GM21529 (cell line): ENCODE measurements around the gene NOP16.
A peak's percentile ranks its signal among the peaks of the same experiment; 100 is the strongest.

Experiments
- ATAC-seq: cut with Tn5 transposase; IDR thresholded peaks from one replicate; pipeline ENCODE4 v1.9.1; 2021; ENCODE audit not compliant: unreplicated experiment

NOP16 gene, protein sequence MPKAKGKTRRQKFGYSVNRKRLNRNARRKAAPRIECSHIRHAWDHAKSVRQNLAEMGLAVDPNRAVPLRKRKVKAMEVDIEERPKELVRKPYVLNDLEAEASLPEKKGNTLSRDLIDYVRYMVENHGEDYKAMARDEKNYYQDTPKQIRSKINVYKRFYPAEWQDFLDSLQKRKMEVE

GRCh38 chr5:176388444-176389134, at the start of gene NOP16, which contains the start of gene HIGD2A:
TSS of gene NOP16 (minus strand) at chr5:176388598. CDS start at chr5:176388539, 59 bp downstream.
TSS of gene HIGD2A (plus strand) at chr5:176388751. CDS start at chr5:176388820, 69 bp downstream.
- peak; percentile 85 for ATAC-seq

DNA sequence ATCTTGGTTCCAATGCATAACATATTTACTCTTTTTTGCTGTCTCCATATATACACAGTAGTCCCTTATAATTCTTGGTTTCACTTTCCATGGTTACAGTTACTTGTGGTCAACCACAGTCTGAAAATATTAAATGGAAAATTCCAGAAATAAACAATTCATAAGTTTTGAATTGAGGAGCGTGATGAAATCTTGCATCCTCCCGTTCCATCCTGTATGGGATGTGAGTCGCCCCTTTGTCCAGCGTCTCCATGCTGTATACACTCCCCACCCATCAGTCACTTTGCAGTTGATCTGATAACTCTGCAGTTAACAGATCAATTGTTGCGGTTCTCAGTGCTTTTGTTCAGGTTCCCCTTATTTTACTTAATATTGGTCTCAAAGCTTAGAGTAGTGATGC, 48.3 kb upstream of the NOP16 start:
- ATAC-seq = no peak

GRCh38 chr5:176432707-176433106, 44.3 kb upstream of the NOP16 start:
- no peak for ATAC-seq

GRCh38 chr5:176429972-176430371, 41.6 kb upstream of the NOP16 start:
- ATAC-seq = no peak

DNA sequence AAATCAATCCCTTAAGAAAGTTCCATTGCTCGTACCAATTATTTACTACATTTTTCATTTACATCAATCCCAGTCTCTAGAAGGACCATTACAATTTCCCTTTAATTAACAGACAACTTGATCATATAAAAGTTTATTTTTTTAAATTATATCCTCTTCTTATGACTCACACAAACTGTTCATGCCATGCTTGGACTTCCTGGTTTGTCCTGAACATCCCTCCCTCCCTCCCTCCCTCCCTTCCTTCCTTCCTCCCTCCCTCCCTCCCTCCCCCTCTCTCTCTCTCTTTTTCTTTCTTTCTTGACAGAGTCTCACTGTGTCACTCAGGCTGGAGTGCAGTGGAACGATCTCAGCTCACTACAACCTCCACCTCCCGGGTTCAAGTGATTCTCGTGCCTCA, 39.6 kb upstream of the NOP16 start:
- ATAC-seq = no peak

DNA sequence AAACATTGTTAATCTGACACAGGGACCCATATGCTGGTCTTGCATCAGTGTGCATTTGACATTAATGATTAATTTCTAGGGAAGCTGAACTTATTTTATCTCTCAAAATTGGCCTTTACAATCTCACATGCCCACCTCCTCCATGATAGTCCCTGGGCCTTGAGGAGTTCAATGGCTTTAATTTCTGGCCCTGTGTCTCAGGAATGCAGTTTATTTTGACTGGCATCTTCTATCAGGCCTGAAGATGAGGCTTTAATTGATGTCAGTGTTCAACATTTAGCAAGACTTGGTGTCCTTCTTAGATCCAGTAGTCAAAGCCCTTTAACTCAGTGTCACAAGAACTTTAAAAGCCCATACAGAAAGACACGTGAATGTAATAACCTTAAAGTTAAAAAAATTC, 38.5 kb upstream of the NOP16 start:
- no peak for ATAC-seq

GRCh38 chr5:176425791-176426190, 37.4 kb upstream of the NOP16 start:
- no peak for ATAC-seq

GRCh38 chr5:176425138-176425537, 36.7 kb upstream of the NOP16 start:
- ATAC-seq = no peak

GRCh38 chr5:176424181-176424580, 35.8 kb upstream of the NOP16 start:
- ATAC-seq = no peak

DNA sequence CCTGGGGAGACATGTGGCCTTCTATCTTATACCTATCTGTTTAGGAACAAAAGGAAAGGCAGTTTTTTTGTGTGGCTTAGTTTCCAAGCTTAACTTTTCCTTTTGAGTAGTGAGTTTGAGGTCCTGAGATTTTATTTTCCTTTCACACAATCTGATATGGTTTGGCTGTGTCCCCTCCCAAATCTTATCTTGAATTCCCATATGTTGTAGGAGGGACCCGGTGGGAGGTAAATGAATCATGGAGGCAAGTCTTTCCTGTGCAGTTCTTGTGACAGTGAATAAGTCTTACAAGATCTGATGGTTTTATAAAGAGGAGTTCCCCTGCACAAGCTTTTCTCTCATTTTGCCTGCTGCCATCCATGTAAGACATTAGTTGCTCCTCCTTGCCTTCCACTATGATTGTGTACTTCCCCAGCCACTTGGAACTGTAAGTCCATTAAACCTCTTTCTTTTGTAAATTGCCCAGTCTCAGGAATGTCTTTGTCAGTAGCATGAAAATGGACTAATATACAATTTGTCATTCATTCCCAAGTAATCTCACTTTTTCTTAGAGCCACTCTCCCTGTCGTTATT, 32.7 kb upstream of the NOP16 start:
- no peak for ATAC-seq

DNA sequence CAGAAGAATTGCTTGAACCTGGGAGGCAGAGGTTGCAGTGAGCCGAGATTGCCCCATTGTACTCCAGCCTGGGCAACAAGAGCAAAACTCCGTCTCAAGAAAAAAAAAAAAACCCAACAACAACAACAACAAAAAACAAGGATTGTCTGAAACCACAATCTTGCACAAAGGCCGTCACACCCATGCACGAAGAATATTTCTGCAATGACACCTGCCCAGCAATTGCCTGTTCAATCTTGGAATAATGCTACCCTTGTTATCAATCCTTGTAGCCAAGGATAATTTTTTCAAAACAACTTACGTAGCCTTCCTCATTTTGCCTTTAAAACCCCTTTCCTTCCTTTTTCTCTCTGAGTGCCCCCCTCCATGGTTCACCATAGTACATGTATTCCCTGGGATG, 31.7 kb upstream of the NOP16 start:
- no peak for ATAC-seq

DNA sequence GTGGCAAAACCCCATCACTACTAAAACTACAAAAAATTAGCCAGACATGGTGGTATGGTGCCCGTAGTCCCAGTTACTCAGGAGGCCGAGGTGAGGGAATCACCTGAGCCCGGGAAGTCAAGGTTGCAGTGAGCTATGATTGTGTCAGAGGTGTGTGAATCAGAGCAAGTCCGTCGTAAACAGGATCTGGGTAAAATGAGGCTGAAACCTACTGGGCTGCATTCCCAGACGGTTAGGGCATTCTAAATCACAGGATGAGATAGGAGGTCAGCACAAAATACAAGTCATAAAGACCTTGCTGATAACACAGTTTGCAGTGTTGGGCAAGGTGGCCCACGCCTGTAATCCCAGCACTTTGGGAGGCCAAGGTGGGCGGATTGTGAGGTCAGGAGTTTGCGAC, 29.9 kb upstream of the NOP16 start:
- no peak for ATAC-seq

- no peak for ATAC-seq
These were observed 28.6 kb upstream of the NOP16 start for GRCh38 chr5:176416965-176417364.

DNA sequence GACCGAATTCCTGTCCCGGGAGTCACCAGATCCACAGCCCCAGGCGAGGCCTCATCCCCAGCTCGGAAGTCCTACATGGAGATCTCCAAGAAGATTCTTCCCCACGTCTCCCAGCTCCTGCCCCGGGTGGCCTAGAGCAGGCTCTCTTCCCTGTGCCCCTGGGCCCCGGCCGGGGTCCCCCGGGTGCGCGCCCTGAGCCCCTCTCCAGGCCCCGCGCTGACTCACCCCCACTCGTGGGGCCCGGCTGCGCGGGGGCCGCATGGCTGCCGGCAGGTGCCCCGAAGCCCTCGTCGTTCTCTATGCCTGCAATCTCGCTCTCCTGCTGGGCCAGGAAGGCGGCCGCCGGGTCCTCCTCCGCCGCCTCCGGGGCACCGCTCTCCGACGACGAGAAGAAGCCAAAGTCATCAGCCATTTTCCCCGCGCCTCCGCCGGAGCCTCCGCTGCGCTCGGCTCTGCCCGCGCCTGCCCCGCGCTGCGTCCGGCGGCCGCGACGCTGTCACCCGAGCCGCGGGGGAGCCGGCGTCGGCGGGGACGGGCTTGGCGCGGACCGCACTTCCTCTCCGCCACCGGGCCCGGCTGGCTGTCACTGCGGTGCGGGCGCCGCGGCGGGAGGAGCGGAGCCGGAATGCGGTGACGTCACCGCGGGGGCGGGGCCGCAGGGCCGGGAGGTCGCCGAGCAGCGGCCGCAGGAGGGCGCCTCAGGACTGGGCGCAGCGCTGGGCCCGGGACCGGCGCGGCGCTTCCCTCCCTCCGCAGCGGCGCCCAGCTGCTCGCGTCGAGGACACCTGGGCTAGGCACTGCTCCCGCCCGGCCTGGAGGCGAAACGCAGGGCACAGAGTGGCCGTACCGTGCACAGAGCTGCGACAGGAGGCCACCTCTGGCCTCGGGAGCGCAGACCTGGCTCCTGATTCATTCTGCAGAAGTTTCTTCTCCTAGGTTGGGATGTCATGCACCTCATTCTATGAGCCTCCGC, 27.8 kb upstream of the NOP16 start, which contains the start of gene CLTB:
CLTB (minus strand) TSS at position 588 of the 973 bp plus-strand sequence; CDS start at position 412, 176 bp downstream.
- peak; percentile 92 for ATAC-seq

- ATAC-seq = no peak
These were observed 27.0 kb upstream of the NOP16 start for GRCh38 chr5:176415240-176415951.

DNA sequence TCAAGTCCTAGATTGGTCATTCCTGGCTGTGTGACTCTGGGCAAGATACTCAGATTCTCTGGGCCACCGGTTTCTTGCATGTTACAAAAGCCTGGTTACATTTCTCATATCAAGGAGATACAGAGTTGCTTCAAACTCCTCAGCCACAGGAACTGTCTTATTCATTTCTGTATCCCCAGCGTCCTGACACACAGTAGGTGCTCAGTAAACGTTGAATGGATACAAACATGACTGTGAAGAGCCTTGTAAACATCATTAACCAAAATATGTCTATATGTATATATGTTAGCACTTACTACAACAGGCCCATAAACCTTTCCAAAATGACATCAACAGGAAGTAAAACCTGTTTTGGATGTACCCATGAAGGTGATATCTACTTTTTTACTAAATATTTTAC, 26.3 kb upstream of the NOP16 start:
- ATAC-seq = no peak

DNA sequence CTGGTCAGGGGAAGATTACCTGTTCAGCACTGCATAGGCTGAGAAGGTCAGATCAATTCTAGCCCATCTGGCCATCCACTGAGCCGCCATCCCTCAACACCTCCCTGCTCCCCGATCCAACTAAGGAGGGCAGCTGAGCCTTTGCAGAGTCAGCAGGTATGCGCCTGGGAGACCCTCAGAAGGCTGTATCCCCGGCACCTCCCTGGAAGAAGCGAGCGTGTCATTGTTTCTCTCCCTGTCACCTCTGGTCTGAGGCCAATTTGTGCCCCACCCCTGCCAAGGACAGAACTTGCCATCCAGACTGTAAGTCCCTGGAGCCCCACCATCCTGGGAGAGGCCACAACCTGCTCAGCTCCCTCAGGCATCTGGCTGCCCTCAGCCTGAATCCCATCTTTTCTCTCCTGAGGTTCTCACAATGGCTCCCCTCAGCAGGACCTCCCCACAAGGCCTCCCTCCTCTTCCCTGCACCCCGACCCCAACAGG, 25.4 kb upstream of the NOP16 start:
- ATAC-seq = no peak

DNA sequence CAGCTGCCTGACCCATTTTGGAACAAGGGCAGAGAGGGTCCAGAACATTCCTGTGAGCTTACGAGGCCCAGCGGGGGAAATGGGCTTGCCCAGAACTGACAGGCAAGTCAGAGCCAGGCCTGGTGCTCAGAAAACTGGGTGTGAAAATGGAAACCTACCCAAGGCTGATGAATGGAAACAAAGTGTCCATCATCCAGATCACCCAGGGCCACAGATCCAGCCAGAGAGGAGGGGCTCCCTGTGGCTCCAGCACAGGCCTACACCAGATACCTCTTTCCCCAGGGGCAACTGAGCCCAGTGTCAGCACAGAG, 24.8 kb upstream of the NOP16 start:
- ATAC-seq = no peak

GRCh38 chr5:176412517-176413254, 24.3 kb upstream of the NOP16 start:
- no peak for ATAC-seq
